ENCODE measurements around the gene MYBL2. TPM values are rescaled to one million over a fixed set of nuclear protein-coding genes. Genes with fewer than 3 reads are reported as not detected.

MYBL2 gene
- total and polyA plus RNA-seq, 2 donors (not counting 3 experiments of a cell fraction or from before 2014, with no cell fraction given), result 35.7 to 105 TPM

DNA sequence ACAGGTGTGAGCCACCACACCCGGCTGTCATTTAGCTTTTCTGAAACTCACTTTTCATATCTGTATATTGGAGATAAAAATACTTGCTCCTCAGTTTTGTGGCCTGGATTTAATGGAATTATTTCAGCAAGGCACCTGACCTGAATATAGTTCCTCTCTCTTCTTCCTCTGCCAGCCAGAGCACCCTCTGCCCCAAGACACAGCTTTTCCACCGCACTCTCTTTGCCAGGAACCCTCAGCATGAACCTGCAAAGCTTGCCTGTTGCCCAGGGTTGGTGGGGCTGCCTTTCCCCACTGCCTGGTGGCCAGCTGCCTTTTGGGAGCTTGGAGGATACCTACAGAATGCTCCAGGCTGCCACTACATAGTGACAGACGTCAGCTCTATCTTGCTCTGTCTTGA is 56.8 kb downstream of the MYBL2 start:
- CTCF ChIA-PET, result no interaction called here
- TF ChIP-seq POLR2AphosphoS5 (IDR thresholded peaks at IDR 0.05; ENCODE audit: insufficient read depth, low read depth, low read length) (no peak), MYC (IDR thresholded peaks at IDR 0.05; ENCODE audit: low read depth, low read length) (no peak), FOS (IDR thresholded peaks at IDR 0.05; ENCODE audit: borderline replicate concordance, insufficient read depth, low read length) (no peak), JUN (IDR thresholded peaks at IDR 0.05; ENCODE audit: borderline replicate concordance, insufficient read depth, insufficient read length, low read depth) (no peak), GATA2 (IDR thresholded peaks at IDR 0.05; ENCODE audit: insufficient read depth, insufficient read length, low read depth, low read length) (no peak), POLR2A (IDR thresholded peaks at IDR 0.05; ENCODE audit: low read depth, low read length) (no peak), EZH2 (IDR thresholded peaks at IDR 0.05; ENCODE audit: borderline replicate concordance, low read depth, low read length, severe bottlenecking) (no peak)
- TF ChIP-seq, protein P1, sequence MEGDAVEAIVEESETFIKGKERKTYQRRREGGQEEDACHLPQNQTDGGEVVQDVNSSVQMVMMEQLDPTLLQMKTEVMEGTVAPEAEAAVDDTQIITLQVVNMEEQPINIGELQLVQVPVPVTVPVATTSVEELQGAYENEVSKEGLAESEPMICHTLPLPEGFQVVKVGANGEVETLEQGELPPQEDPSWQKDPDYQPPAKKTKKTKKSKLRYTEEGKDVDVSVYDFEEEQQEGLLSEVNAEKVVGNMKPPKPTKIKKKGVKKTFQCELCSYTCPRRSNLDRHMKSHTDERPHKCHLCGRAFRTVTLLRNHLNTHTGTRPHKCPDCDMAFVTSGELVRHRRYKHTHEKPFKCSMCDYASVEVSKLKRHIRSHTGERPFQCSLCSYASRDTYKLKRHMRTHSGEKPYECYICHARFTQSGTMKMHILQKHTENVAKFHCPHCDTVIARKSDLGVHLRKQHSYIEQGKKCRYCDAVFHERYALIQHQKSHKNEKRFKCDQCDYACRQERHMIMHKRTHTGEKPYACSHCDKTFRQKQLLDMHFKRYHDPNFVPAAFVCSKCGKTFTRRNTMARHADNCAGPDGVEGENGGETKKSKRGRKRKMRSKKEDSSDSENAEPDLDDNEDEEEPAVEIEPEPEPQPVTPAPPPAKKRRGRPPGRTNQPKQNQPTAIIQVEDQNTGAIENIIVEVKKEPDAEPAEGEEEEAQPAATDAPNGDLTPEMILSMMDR (IDR thresholded peaks at IDR 0.05; ENCODE audit: extremely low read depth in 1 of 2, insufficient read depth in 1 of 2, low read depth in 1 of 2, low read length in 2 of 2), result no peak
- TF ChIP-seq, protein P2, sequence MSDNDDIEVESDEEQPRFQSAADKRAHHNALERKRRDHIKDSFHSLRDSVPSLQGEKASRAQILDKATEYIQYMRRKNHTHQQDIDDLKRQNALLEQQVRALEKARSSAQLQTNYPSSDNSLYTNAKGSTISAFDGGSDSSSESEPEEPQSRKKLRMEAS (IDR thresholded peaks at IDR 0.05; ENCODE audit: insufficient read depth, insufficient read length), result no peak
- POLR2A ChIA-PET, result interaction anchor here (0.7 kb wide), 1 partner anchor 913 kb away, joined by 3 read pairs; no protein-coding TSS in a partner anchor
- Histone ChIP-seq H3K27ac (ENCODE audit: insufficient read depth, low read depth, low read length) (no peak overlapping the region), H3K9ac (replicated peaks; ENCODE audit: extremely low read depth, insufficient read depth, low read length) (no peak overlapping the region), H3K9me1 (replicated peaks; ENCODE audit: control insufficient read depth, extremely low read depth, insufficient read depth, low read length) (no peaks in the 10 kb centered on the region), H3K4me1 (ENCODE audit: control insufficient read depth, extremely low read depth, insufficient read depth, low read length) (peaks cover 3% of the 10 kb centered on the region), H3K4me2 (ENCODE audit: insufficient read depth, low read length) (no peak overlapping the region), H3K4me3 (replicated peaks in 1 of 3; ENCODE audit: insufficient read depth in 1 of 3, low read depth in 1 of 3, low read length in 3 of 3) (no peak overlapping the region), H4K20me1 (replicated peaks; ENCODE audit: control insufficient read depth, extremely low read depth, insufficient read depth, low read length) (no peaks in the 10 kb centered on the region), H2AFZ (ENCODE audit: low read depth, low read length) (no peak overlapping the region), H3K36me3 (ENCODE audit: control insufficient read depth in 2 of 2, extremely low read depth in 1 of 2, insufficient read depth in 2 of 2, low read length in 2 of 2) (no peaks in the 10 kb centered on the region), H3K27me3 (ENCODE audit: control insufficient read depth in 2 of 2, insufficient read depth in 2 of 2, low read length in 2 of 2) (no peaks in the 10 kb centered on the region), H3K9me3 (replicated peaks; ENCODE audit: control insufficient read depth, insufficient read depth, low read length) (no peaks in the 10 kb centered on the region), H3K79me2 (ENCODE audit: control insufficient read depth, insufficient read depth, low read length) (no peaks in the 10 kb centered on the region)
- intact Hi-C loops (cut with micrococcal nuclease) (no loop called here), dilution Hi-C loops (cut with MboI; ENCODE audit: extremely low pct_ligation_motif_present, low sequenced_read_pairs) (no loop called here)
- no peak for DNase-seq (ENCODE audit: low read depth, low spot score)
- no TSS peak for BruUV-seq (replicated peaks)
- FAIRE-seq, result no peak
